H1 (cell line): ENCODE measurements around the gene CSRNP3. TPM values are rescaled to one million over a fixed set of nuclear protein-coding genes. Genes with fewer than 3 reads are reported as not detected.

Experiments
- CTCF ChIA-PET: fragments of 300-600 bp; sonication (Branson Sonifier 250); formaldehyde crosslinking; loops from one replicate; lab custom pipeline; 2021; ENCODE audit not compliant: partially characterized antibody; lab: Charles Lee
- POLR2A ChIA-PET: fragments of 300-600 bp; sonication (Branson Sonifier 250); formaldehyde crosslinking; loops from one replicate; lab custom pipeline; 2021; ENCODE audit warnings: inconsistent platforms; ENCODE audit not compliant: partially characterized antibody; lab: Charles Lee
- DNase-seq, 2 experiments: peaks; one replicate each; pipeline versions ENCODE4 v3.0.0 to v3.0.0-alpha.2; 2010 to 2022; ENCODE audit warnings: low spot score in 2 of 2, low read depth in 1 of 2, mixed read lengths in 1 of 2
- FAIRE-seq: peaks from 2 replicates; lab custom pipeline; 2011; peaks lifted over from hg19 to GRCh38; lab: Jason Lieb, UNC
- H2AFZ ChIP-seq: 2 replicates; pipeline ENCODE4 v1.8.1; 2012; ENCODE audit warnings: low read length, inconsistent platforms
- H2AK5ac ChIP-seq: 2 replicates; pipeline ENCODE4 v1.6.1; 2013; ENCODE audit warnings: low read depth, low read length
- H2BK120ac ChIP-seq: replicated peaks from 2 replicates; pipeline ENCODE3; 2013; ENCODE audit warnings: low read depth, low read length, inconsistent platforms
- H2BK12ac ChIP-seq: 2 replicates; pipeline ENCODE4 v1.6.1; 2013; ENCODE audit warnings: low read depth, low read length
- H2BK15ac ChIP-seq: 2 replicates; pipeline ENCODE4 v1.6.1; 2013; ENCODE audit warnings: low read length
- H2BK20ac ChIP-seq: 2 replicates; pipeline ENCODE4 v1.6.1; 2013; ENCODE audit warnings: low read length
- H2BK5ac ChIP-seq: 2 replicates; pipeline ENCODE4 v1.6.1; 2013; ENCODE audit warnings: low read depth, low read length
- H3K14ac ChIP-seq: 2 replicates; pipeline ENCODE4 v1.6.1; 2013; ENCODE audit warnings: inconsistent platforms; ENCODE audit not compliant: insufficient read length
- H3K18ac ChIP-seq: 2 replicates; pipeline ENCODE4 v1.6.1; 2013; ENCODE audit warnings: low read length; ENCODE audit errors: extremely low read depth
- H3K23ac ChIP-seq: 2 replicates; pipeline ENCODE4 v1.6.1; 2013; ENCODE audit warnings: inconsistent platforms; ENCODE audit not compliant: insufficient read length
- H3K23me2 ChIP-seq: 2 replicates; pipeline ENCODE4 v1.6.1; 2013; ENCODE audit warnings: low read depth, low read length
- H3K27ac ChIP-seq: 2 replicates; pipeline ENCODE4 v1.6.1; 2011; ENCODE audit warnings: low read depth, low read length, inconsistent platforms
- H3K27me3 ChIP-seq, 4 experiments: replicated peaks in 1 of 4; 1 replicate in 1 of 4; 2 replicates in 3 of 4; pipeline versions ENCODE4 v1.6.1 to v1.8.1; 2011 to 2013; ENCODE audit warnings: low read length in 3 of 4, mild to moderate bottlenecking in 3 of 4, inconsistent platforms in 2 of 4, mixed read lengths in 2 of 4, moderate library complexity in 1 of 4; ENCODE audit not compliant: control insufficient read depth in 3 of 4, insufficient read depth in 3 of 4; ENCODE audit errors: extremely low read depth in 1 of 4
- H3K36me3 ChIP-seq, 4 experiments: 2 replicates each; pipeline versions ENCODE4 v1.6.1 to v1.8.1; 2011 to 2013; ENCODE audit warnings: mild to moderate bottlenecking in 4 of 4, low read length in 3 of 4, moderate library complexity in 2 of 4, control low read depth in 1 of 4, inconsistent platforms in 1 of 4; ENCODE audit not compliant: insufficient read depth in 4 of 4, control insufficient read depth in 2 of 4
- H3K4ac ChIP-seq: replicated peaks from 2 replicates; pipeline ENCODE3; 2013; ENCODE audit warnings: low read length, low read depth, mixed read lengths, inconsistent platforms; ENCODE audit not compliant: insufficient read length
- H3K4me1 ChIP-seq, 4 experiments: replicated peaks in 1 of 4; 1 replicate in 1 of 4; 2 replicates in 3 of 4; pipeline versions ENCODE4 v1.6.1 to v1.8.1; 2011 to 2013; ENCODE audit warnings: low read length in 3 of 4, inconsistent platforms in 2 of 4, mixed read lengths in 1 of 4; ENCODE audit not compliant: insufficient read depth in 4 of 4, control insufficient read depth in 3 of 4
- H3K4me2 ChIP-seq, 2 experiments: 2 replicates each; pipeline versions ENCODE4 v1.6.1 to v1.8.1; 2011 to 2013; ENCODE audit warnings: low read depth in 2 of 2, low read length in 2 of 2, control low read depth in 1 of 2, inconsistent platforms in 1 of 2, mild to moderate bottlenecking in 1 of 2; ENCODE audit not compliant: insufficient read depth in 1 of 2
- H3K4me3 ChIP-seq, 4 experiments: fragments of 200-600, 300-600 bp in 1 of 4; sonication (generic), shearing (Covaris generic), sonication (Bioruptor Twin) in 1 of 4; 2 replicates each; pipeline versions ENCODE4 v1.5.1 to v1.8.1; 2011 to 2016; ENCODE audit warnings: low read length in 4 of 4, low read depth in 3 of 4, control low read depth in 2 of 4, inconsistent platforms in 2 of 4, mild to moderate bottlenecking in 2 of 4, mixed read lengths in 1 of 4, moderate library complexity in 1 of 4; ENCODE audit not compliant: insufficient read depth in 2 of 4; ENCODE audit errors: extremely low read depth in 1 of 4
- H3K56ac ChIP-seq: replicated peaks from 2 replicates; pipeline ENCODE3; 2013; ENCODE audit warnings: low read depth, mild to moderate bottlenecking, mixed read lengths, low read length, inconsistent platforms; ENCODE audit not compliant: insufficient read length
- H3K79me1 ChIP-seq: 2 replicates; pipeline ENCODE4 v1.6.1; 2013; ENCODE audit warnings: low read depth, low read length, control low read depth
- H3K79me2 ChIP-seq, 2 experiments: 2 replicates each; pipeline versions ENCODE4 v1.6.1 to v1.8.1; 2012 to 2013; ENCODE audit warnings: low read length in 2 of 2, mild to moderate bottlenecking in 2 of 2, inconsistent platforms in 1 of 2; ENCODE audit not compliant: insufficient read depth in 2 of 2, control insufficient read depth in 1 of 2
- H3K9ac ChIP-seq, 4 experiments: replicated peaks in 1 of 4; 1 replicate in 1 of 4; 2 replicates in 3 of 4; pipeline versions ENCODE4 v1.6.1 to v1.8.1; 2011 to 2013; ENCODE audit warnings: low read depth in 3 of 4, low read length in 3 of 4, control low read depth in 2 of 4, mild to moderate bottlenecking in 2 of 4, moderate library complexity in 2 of 4, inconsistent platforms in 1 of 4; ENCODE audit errors: extremely low read depth in 1 of 4
- H3K9me3 ChIP-seq, 2 experiments: 2 replicates each; pipeline versions ENCODE4 v1.6.1 to v1.8.1; 2012 to 2013; ENCODE audit warnings: mild to moderate bottlenecking in 2 of 2, moderate library complexity in 2 of 2, control low read depth in 1 of 2, inconsistent platforms in 1 of 2, low read depth in 1 of 2, low read length in 1 of 2, mixed read lengths in 1 of 2; ENCODE audit not compliant: insufficient read depth in 2 of 2
- H4K20me1 ChIP-seq, 2 experiments: replicated peaks in 1 of 2; 2 replicates each; pipeline versions ENCODE3 to v1.8.1; 2011 to 2013; ENCODE audit warnings: inconsistent platforms in 2 of 2, low read length in 2 of 2, mild to moderate bottlenecking in 1 of 2; ENCODE audit not compliant: insufficient read depth in 2 of 2, control insufficient read depth in 1 of 2
- H4K5ac ChIP-seq: 2 replicates; pipeline ENCODE4 v1.6.1; 2013; ENCODE audit warnings: low read length, low read depth, mixed read lengths, inconsistent platforms; ENCODE audit not compliant: insufficient read length
- H4K8ac ChIP-seq: 2 replicates; pipeline ENCODE4 v1.8.0; 2013; ENCODE audit warnings: mild to moderate bottlenecking, moderate library complexity, low read length, inconsistent platforms; ENCODE audit not compliant: insufficient read depth; ENCODE audit errors: extremely low read depth
- H4K91ac ChIP-seq: replicated peaks from 2 replicates; pipeline ENCODE3; 2013; ENCODE audit warnings: low read length, mixed read lengths, inconsistent platforms; ENCODE audit not compliant: insufficient read length
- ATF3 ChIP-seq: IDR thresholded peaks from 2 replicates; pipeline ENCODE4 v1.6.1; 2011; ENCODE audit warnings: low read depth, mild to moderate bottlenecking, low read length; ENCODE audit not compliant: insufficient read depth
- BACH1 ChIP-seq: IDR thresholded peaks from 2 replicates; pipeline ENCODE4 v1.6.1; 2012; ENCODE audit warnings: low read length, improper control_type of control experiment
- BRCA1 ChIP-seq: IDR thresholded peaks from 2 replicates; pipeline ENCODE4 v1.6.1; 2012; ENCODE audit warnings: low read depth, low read length, improper control_type of control experiment
- CEBPB ChIP-seq: IDR thresholded peaks from 2 replicates; pipeline ENCODE4 v1.6.1; 2012; ENCODE audit warnings: low read depth, low read length
- EZH2 ChIP-seq: fragments of 200-600 bp; sonication (generic); IDR thresholded peaks from 2 replicates; pipeline ENCODE4 v1.7.1; 2012; ENCODE audit warnings: low read depth, mild to moderate bottlenecking, moderate library complexity, low read length, inconsistent platforms; ENCODE audit not compliant: severe bottlenecking
- HDAC6 ChIP-seq: IDR thresholded peaks from one replicate; pipeline ENCODE4 v1.7.1; 2012; ENCODE audit warnings: low read depth, mild to moderate bottlenecking, inconsistent platforms, low read length, moderate library complexity
- NANOG ChIP-seq: IDR thresholded peaks from 2 replicates; pipeline ENCODE4 v1.6.1; 2011; ENCODE audit warnings: low read length, low read depth, mild to moderate bottlenecking, inconsistent platforms; ENCODE audit not compliant: insufficient read depth, poor library complexity, severe bottlenecking
- POLR2A ChIP-seq, 2 experiments: IDR thresholded peaks; 1 replicate in 1 of 2; 2 replicates in 1 of 2; pipeline ENCODE4 v1.6.1; 2011; ENCODE audit warnings: low read depth in 2 of 2, low read length in 2 of 2, mild to moderate bottlenecking in 2 of 2; ENCODE audit errors: control extremely low read depth in 1 of 2
- RAD21 ChIP-seq, 2 experiments: IDR thresholded peaks in 1 of 2; conservative IDR thresholded peaks in 1 of 2; 2 replicates each; pipeline ENCODE4 v1.6.1; 2011; ENCODE audit warnings: low read depth in 2 of 2, low read length in 2 of 2, improper control_type of control experiment in 1 of 2, inconsistent platforms in 1 of 2, mild to moderate bottlenecking in 1 of 2, moderate library complexity in 1 of 2
- RNF2 ChIP-seq: fragments of 200-900, 300-1000 bp; sonication (generic); IDR thresholded peaks from 2 replicates; pipeline ENCODE4 v1.7.1; 2016; ENCODE audit warnings: borderline replicate concordance, low read depth, mild to moderate bottlenecking, antibody characterized with exemption, low read length; ENCODE audit not compliant: poor library complexity, severe bottlenecking; ENCODE audit errors: missing control alignments
- SP1 ChIP-seq: IDR thresholded peaks from 2 replicates; pipeline ENCODE4 v1.6.1; 2011; ENCODE audit warnings: low read depth, low read length
- SRF ChIP-seq: IDR thresholded peaks from 2 replicates; pipeline ENCODE4 v1.6.1; 2011; ENCODE audit warnings: mild to moderate bottlenecking, low read depth, low read length, moderate library complexity
- TEAD4 ChIP-seq: IDR thresholded peaks from 2 replicates; pipeline ENCODE4 v1.6.1; 2012; ENCODE audit warnings: low read depth, low read length, inconsistent platforms, mixed read lengths
- ZNF274 ChIP-seq: IDR thresholded peaks from 2 replicates; pipeline ENCODE4 v1.7.0; 2012; ENCODE audit warnings: low read length, borderline replicate concordance; ENCODE audit errors: extremely low read depth
- WGBS, 2 experiments: shearing (Covaris generic) in 1 of 2; methylation state at CpG; one replicate each; pipeline versions ENCODE4 v1.1.6 to v1.1.7; 2013 to 2015; ENCODE audit warnings: low lambda C conversion rate in 2 of 2, mixed read lengths in 2 of 2, inconsistent platforms in 1 of 2, low coverage in 1 of 2, missing lambda C conversion rate in 1 of 2; ENCODE audit not compliant: insufficient replicate concordance in 2 of 2, insufficient coverage in 1 of 2, insufficient read length in 1 of 2; ENCODE audit errors: extremely low coverage in 1 of 2, missing lambda C conversion rate in 1 of 2; 5-methylcytosine and 5-hydroxymethylcytosine counted together
- polyA plus RNA-seq, 7 experiments: library from polyadenylated mRNA; depleted of rRNA in 3 of 7; stranded (reverse) in 5 of 7; unstranded in 2 of 7; fragments of >200 nt in 5 of 7; fragments of 200-250 nt in 2 of 7; gene quantifications; 1 replicate in 5 of 7; 2 replicates in 1 of 7; 4 replicates in 1 of 7; pipeline versions ENCODE4 v1.2.1 to v1.2.3, GENCODE V29; 2011 to 2013; ENCODE audit warnings: missing spikeins in 2 of 7, mixed read lengths in 2 of 7
- total RNA-seq: library from RNA; stranded (reverse); fragmentation: NEBNext Ultra II Directional; extraction: Animal tissue kit (Norgen Biotek cat#: 25700); gene quantifications from 2 replicates; pipeline ENCODE4 v1.2.1, GENCODE V29; 2021

CSRNP3 gene
- total and polyA plus RNA-seq, 2 of the 8 experiments (the other 6 are each of a cell fraction or from before 2014, with no cell fraction given) = 1.3 to 6.5 TPM

- Histone ChIP-seq H3K14ac (no peak overlapping the region), H3K9ac (no peak overlapping the region), H2BK12ac (no peak overlapping the region), H2BK20ac (no peak overlapping the region), H2BK15ac (no peak overlapping the region), H3K79me1 (no peaks in the 10 kb centered on the region), H3K36me3 (no peaks in the 10 kb centered on the region), H3K18ac (no peak overlapping the region), H2AFZ (no peak overlapping the region), H3K27me3 (no peaks in the 10 kb centered on the region), H2BK5ac (no peak overlapping the region), H4K8ac (no peak overlapping the region), H4K20me1 (no peaks in the 10 kb centered on the region), H3K23me2 (no peaks in the 10 kb centered on the region), H3K27ac (no peak overlapping the region), H3K9me3 (no peaks in the 10 kb centered on the region), H3K4me3 (no peak overlapping the region), H3K79me2 (no peaks in the 10 kb centered on the region), H4K5ac (no peak overlapping the region), H3K56ac (no peak overlapping the region), H3K4ac (no peak overlapping the region), H3K4me2 (no peak overlapping the region), H2BK120ac (no peak overlapping the region), H3K23ac (no peak overlapping the region), H3K4me1 (peaks cover 4 to 32% (median 14%) of the 10 kb centered on the region in 4 experiments), H4K91ac (no peak overlapping the region), H2AK5ac (no peak overlapping the region)
- FAIRE-seq (no peak), DNase-seq (no peak)
- 88% methylated on average over 4 of the region's 4 CpGs; no CpG with 5 or more reads in 1 of the 2 experiments for WGBS, 2 experiments
- CTCF ChIA-PET = no interaction called here
- POLR2A ChIA-PET = no interaction called here
- TF ChIP-seq SP1 (no peak), BRCA1 (no peak), EZH2 (no peak), NANOG (no peak), CEBPB (no peak), HDAC6 (no peak), ZNF274 (no peak), POLR2A (IDR thresholded peaks at IDR 0.05; ENCODE audit: control extremely low read depth in 1 of 2, low read depth in 2 of 2, low read length in 2 of 2) (no peak), TEAD4 (no peak), SRF (no peak), ATF3 (no peak), BACH1 (no peak), RNF2 (no peak), RAD21 (IDR thresholded peaks at IDR 0.05 in 1 of 2, conservative IDR thresholded peaks at IDR 0.05 in 1 of 2; ENCODE audit: low read depth in 2 of 2, low read length in 2 of 2) (no peak)
Measured at GRCh38 chr2:165631089-165631488, 161.6 kb downstream of the CSRNP3 start.
